Measurements from ENCODE around the gene PRR5.
"Not testable (repeated sequence)": the region's sequence is repeated elsewhere in the genome, so short reads cannot be mapped to it uniquely, and the experiment has no call there.

The PRR5 gene

GRCh38 chr22:44743804-44744211 lies 41.8 kb downstream of the PRR5 start:
- in situ Hi-C loops (cut with HindIII; ENCODE audit: low pct_ligation_motif_present, low sequenced_read_pairs) = no loop called here
- no peak for TF ChIP-seq CTCF (IDR thresholded peaks at IDR 0.05; ENCODE audit: low read depth, low read length, missing control alignments)
- H3K27ac ChIP-seq = no peak overlapping the region
- H3K4me3 ChIP-seq (ENCODE audit: low read depth, low read length) = no peak overlapping the region
- H3K36me3 ChIP-seq (replicated peaks) = no peaks in the 10 kb centered on the region
- no peaks in the 10 kb centered on the region for H3K27me3 ChIP-seq (replicated peaks)
- no peak for DNase-seq

GRCh38 chr22:44745853-44746789 lies 44.1 kb downstream of the PRR5 start:
- Histone ChIP-seq H3K4me3 (ENCODE audit: low read depth, low read length) (no peak overlapping the region), H3K27ac (no peak overlapping the region), H3K27me3 (replicated peaks) (peaks cover 3% of the 10 kb centered on the region), H3K36me3 (replicated peaks) (no peaks in the 10 kb centered on the region)
- in situ Hi-C loops (cut with HindIII; ENCODE audit: low pct_ligation_motif_present, low sequenced_read_pairs) = no loop called here
- no peak for DNase-seq
- no peak for TF ChIP-seq CTCF (IDR thresholded peaks at IDR 0.05; ENCODE audit: low read depth, low read length, missing control alignments)

- in situ Hi-C loops (cut with HindIII; ENCODE audit: low pct_ligation_motif_present, low sequenced_read_pairs); H3K36me3 ChIP-seq (replicated peaks); H3K4me3 ChIP-seq (ENCODE audit: low read depth, low read length); DNase-seq; H3K27ac ChIP-seq; H3K27me3 ChIP-seq (replicated peaks): not testable (repeated sequence)
These were observed 45.8 kb downstream of the PRR5 start for GRCh38 chr22:44747784-44748127.

- Histone ChIP-seq H3K36me3 (replicated peaks) (no peaks in the 10 kb centered on the region), H3K27me3 (replicated peaks) (peaks cover 18% of the 10 kb centered on the region), H3K4me3 (ENCODE audit: low read depth, low read length) (no peak overlapping the region), H3K27ac (no peak overlapping the region)
- TF ChIP-seq CTCF (IDR thresholded peaks at IDR 0.05; ENCODE audit: low read depth, low read length, missing control alignments) = no peak
- in situ Hi-C loops (cut with HindIII; ENCODE audit: low pct_ligation_motif_present, low sequenced_read_pairs) = no loop called here
- no peak for DNase-seq
These were observed 46.5 kb downstream of the PRR5 start for GRCh38 chr22:44748524-44748923.

GRCh38 chr22:44750481-44750880 lies 48.5 kb downstream of the PRR5 start:
- peaks cover 32% of the 10 kb centered on the region for H3K27me3 ChIP-seq (replicated peaks)
- TF ChIP-seq CTCF (IDR thresholded peaks at IDR 0.05; ENCODE audit: low read depth, low read length, missing control alignments) = no peak
- in situ Hi-C loops (cut with HindIII; ENCODE audit: low pct_ligation_motif_present, low sequenced_read_pairs) = no loop called here
- no peak overlapping the region for H3K27ac ChIP-seq
- H3K4me3 ChIP-seq (ENCODE audit: low read depth, low read length) = no peak overlapping the region
- H3K36me3 ChIP-seq (replicated peaks) = no peaks in the 10 kb centered on the region
- no peak for DNase-seq

GRCh38 chr22:44752285-44753188 lies 50.5 kb downstream of the PRR5 start, which contains the start of gene ARHGAP8:
ARHGAP8 (plus strand) TSS chr22:44752575; CDS start chr22:44786528, 33,953 bp downstream.
- TF ChIP-seq CTCF (IDR thresholded peaks at IDR 0.05; ENCODE audit: low read depth, low read length, missing control alignments) = no peak
- Histone ChIP-seq H3K36me3 (replicated peaks) (no peaks in the 10 kb centered on the region), H3K27ac (no peak within 1 kb of the TSS), H3K4me3 (ENCODE audit: low read depth, low read length) (no peak within 1 kb of the TSS), H3K27me3 (replicated peaks) (peaks cover 32% of the 10 kb centered on the region)
- in situ Hi-C loops (cut with HindIII; ENCODE audit: low pct_ligation_motif_present, low sequenced_read_pairs) = no loop called here
- no peak for DNase-seq
